Superior temporal gyrus (tissue), 1 donor: ENCODE measurements around the gene FLAD1.

ENCODE experiments used
- DNase-seq: peaks from one replicate; pipeline ENCODE4 v3.0.0-alpha.2; 2016; ENCODE audit errors: extremely low spot score

The FLAD1 gene

DNA sequence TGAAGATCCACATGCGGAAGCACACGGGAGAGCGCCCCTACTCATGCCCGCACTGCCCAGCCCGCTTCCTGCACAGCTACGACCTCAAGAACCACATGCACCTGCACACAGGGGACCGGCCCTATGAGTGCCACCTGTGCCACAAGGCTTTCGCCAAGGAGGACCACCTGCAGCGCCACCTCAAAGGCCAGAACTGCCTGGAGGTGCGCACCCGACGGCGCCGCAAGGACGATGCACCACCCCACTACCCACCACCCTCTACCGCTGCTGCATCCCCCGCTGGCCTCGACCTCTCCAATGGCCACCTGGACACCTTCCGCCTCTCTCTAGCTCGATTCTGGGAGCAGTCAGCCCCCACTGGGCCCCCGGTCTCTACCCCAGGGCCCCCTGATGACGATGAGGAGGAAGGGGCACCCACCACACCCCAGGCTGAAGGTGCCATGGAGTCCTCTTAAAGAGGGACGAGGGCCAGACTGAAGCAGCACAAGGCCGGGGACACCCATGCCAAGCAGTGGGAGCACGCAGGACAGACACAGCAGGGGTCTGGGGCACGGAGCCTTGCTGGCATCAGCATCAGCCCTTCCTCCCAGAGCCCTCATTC is 33.2 kb downstream of the FLAD1 start:
- no peak for DNase-seq

GRCh38 chr1:155017041-155017945 is 34.1 kb downstream of the FLAD1 start:
- peak; percentile 84 for DNase-seq

DNA sequence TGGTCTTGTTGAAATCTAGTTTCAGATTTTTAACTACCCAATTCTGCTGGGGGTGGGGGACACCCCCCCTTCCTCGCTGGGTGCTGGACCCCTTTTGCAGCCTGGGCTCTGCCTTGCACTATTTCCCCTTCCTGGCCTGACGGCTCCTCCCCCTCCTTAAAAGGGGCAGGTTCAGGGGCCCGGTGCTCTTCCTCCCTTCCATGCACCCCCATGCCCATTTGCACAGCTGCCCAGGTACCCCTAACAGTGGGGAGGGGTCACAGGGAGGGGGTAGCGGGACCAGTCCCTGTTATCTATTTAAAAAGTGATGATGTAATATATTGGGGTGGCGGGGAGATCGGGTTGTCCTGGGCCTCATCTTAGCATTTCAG is 34.8 kb downstream of the FLAD1 start:
- no peak for DNase-seq

DNA sequence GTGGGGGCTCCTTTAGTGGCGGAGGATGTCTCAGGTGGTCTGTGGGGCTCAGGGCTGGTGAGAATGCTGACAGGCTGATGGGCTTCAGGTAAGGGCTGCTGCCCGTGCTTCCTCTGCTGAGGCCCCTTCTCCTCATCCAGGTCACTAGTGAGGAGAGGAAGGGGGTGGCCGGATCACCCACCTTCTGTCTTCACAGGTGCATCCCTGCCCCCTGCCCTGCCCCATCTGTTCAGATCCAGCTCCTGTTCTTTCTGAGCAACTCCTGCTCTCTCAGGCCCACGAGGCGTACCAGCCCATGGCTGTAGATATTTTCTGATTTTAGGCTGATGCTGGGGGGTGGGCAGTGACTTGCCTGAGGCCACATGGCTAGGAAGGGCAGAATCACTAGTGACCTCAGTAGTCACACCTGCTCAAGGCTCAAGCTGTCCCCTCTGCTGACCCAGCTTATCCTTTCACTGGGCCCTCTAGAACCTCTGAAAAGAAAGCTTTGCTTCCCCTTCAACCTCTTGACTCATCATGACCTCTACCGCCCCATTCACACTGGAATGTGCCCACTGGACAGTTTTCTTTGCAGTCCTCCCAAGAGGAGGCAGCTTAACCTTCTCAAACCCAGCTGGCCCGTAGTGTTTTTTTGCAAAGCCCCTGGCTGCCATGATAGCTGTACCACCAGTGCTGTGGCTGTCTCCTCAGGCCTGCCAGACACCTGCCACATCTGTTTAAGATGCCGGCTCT is 35.6 kb downstream of the FLAD1 start:
- no peak for DNase-seq

GRCh38 chr1:155019377-155020245 is 36.5 kb downstream of the FLAD1 start:
- no peak for DNase-seq

- DNase-seq: no peak
Observed at GRCh38 chr1:155022136-155022926, 39.2 kb downstream of the FLAD1 start.

DNA sequence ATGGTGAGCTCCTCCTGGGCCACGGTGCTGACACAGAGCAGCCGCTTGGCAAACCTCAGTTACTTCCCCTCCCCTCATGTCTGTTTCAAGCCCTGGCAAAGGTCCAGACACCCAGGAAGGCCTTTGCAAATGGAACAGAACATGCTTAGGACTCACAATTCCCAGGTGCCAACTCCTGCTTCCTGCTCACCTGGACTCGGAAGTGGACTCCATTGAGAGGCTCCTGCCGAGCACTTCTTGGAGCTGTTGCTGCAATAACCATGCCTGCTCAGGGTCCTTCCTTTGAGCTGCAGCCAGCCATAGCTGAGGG is 39.7 kb downstream of the FLAD1 start:
- no peak for DNase-seq

- no peak for DNase-seq
Observed at GRCh38 chr1:155023627-155024026, 40.5 kb downstream of the FLAD1 start.

- DNase-seq: no peak
Observed at GRCh38 chr1:155024315-155024714, 41.2 kb downstream of the FLAD1 start.

DNA sequence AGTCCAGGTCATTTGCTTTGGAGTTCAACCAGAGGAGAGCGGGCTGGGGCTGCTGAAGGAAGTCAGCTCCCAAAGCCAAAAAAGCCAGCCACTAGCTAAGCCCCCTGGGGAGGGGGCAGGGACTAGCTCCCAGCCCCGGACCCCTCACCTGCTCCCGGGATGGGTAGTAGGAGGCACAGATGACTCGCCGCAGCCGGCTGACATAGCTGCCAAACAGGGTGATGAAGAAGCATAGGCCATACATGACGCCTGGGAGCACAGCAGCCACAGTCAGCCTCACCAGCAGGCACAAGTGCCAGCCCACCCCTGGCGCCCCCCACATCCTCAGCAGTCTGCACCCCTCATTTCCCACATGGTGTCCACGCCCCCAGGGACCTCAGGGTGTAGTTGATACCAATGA is 43.0 kb downstream of the FLAD1 start:
- DNase-seq: no peak

DNA sequence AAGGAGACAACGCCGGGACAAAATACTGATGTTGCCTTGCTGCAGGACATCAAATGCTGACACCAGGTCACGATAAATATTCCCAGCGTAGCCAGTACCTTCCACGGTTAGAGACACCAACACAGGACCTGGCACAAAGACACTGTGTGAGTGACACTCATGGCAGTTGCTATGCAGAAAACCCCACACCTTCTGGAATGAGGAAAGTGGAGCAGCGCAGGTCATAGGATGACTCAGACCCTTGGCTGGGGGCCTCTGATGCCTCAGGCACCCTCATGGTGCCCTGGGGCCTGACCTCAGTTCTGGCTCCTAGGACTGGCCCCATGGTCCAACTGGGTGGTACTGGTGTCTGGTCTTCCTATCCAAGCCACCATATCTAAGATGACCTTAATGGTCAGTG is 43.4 kb downstream of the FLAD1 start:
- no peak for DNase-seq

- no peak for DNase-seq
Observed at GRCh38 chr1:155029513-155030242, 46.5 kb downstream of the FLAD1 start.

GRCh38 chr1:155030243-155030795 is 47.2 kb downstream of the FLAD1 start:
- no peak for DNase-seq

GRCh38 chr1:155030899-155031298 is 47.8 kb downstream of the FLAD1 start:
- DNase-seq: no peak

- no peak for DNase-seq
Observed at GRCh38 chr1:155032886-155033285, 49.7 kb downstream of the FLAD1 start.

- DNase-seq: no peak
Observed at GRCh38 chr1:155033524-155033923, 50.4 kb downstream of the FLAD1 start, which contains the start of the genes DCST1 and DCST2. DCST1 (plus strand) TSS chr1:155033824; CDS start chr1:155034037, 213 bp downstream. DCST2 (minus strand) TSS chr1:155033781; CDS start chr1:155033701, 80 bp downstream.

DNA sequence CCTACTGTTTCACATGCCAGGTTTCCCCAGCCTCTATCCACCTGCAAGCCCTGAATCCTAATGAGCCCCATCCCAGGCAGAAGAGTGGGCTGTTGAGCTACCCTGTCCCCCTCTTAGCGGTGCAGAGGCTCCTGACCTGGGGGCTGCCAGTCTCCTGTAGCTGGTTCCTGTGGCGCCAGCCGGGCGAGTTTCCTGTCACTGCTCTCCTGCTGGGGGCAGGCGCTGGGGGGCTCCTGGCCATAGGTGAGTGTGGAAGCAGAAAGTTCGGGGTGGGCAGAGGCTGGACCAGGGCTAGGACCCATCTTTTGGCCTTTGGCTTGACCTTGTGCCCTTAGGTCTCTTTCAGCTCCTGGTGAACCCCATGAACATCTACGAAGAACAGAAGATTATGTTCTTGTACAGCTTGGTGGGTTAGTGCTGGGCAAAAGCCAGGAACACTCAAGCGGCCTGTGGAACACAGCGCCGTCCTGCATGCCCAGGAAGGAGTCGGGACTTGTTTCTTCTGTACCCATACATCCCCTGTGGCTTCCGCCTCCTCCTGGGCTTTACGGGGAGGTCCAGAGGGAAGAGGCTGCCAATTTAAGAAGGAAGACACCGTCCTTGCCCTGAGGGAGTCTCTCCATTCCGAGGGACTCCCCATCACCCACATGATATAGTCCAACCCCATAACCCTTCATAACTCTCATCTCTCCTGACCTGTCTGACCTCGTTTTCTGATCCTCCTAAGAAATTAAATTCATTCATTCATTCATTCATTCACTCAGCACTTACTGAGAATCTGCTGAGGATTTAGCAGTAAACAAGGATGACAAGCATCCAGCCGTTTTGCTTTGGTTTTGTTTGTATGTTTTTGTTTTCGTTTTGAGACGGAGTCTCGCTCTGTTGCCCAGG is 51.4 kb downstream of the FLAD1 start:
- no peak for DNase-seq

DNA sequence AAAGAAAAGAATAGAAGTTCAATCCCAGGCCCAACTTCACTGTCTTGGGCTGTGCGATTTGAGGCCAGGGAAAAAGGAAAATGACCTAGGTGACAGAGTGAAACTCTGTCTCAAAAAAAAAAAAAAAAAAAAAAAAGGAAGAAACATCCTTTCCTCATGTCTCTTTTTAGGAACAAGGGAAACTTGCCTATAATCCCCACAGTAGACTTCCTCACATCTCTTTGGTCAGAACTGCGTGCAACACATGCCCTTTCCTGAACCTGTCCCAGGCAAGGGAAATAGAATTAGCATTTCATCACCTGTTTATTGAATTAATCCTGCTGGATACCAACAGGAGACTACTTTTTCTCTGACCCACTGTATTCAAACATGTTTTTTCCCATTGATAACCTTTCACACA is 52.8 kb downstream of the FLAD1 start:
- DNase-seq: no peak

DNA sequence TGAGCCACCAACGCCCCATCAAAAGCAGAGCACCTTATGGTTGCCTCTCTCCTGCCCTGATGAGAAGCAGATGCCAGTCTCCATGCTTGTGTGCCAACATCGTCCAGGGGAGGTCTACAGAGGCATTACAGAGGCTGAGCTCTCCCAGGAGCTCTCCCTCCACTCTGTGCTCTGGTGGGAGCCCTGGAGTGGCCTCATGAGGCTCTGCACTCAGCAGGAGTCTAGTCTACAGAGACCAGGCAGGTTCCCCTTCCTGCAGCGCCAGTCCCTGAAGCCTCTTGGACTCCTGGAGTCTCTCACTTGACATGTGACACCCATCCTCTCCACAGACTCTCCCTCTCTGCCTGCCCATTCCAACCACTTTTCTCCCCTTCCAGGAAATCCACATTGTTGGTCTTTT is 53.9 kb downstream of the FLAD1 start:
- DNase-seq: no peak
